Stimulated activated CD8-positive, alpha-beta memory T cell treated with anti-CD3 and anti-CD28 coated beads, Interleukin-12 subunit alpha, Interleukin-12 subunit beta, amount 100 ng/mL, for 1 hour (primary cell): Measurements from ENCODE around the gene EML1.
"Not testable (repeated sequence)": the region's sequence is repeated elsewhere in the genome, so short reads cannot be mapped to it uniquely, and the experiment has no call there.

Experiments
- DNase-seq: peaks from one replicate; pipeline ENCODE4 v3.0.0-alpha.2; 2020; ENCODE audit warnings: low read depth

EML1 gene

DNA sequence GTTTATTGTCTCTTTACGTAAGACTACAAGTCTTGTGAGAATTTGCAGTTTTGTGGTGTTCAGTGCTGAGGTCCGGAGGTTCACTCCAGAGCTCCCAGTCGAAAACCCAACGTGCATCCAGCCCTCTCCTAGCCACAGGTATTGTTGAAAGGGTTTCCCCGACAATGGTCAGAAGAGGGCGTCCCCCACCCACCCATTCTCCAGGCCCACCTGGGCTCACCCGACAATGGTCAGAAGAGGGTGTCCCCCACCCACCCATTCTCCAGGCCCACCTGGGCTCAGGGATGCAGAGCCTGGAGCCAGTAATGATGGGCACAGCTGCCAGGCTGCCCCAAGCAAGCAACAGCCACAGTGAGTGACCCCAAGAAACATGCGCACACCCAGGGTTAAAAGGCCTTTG is 145.2 kb downstream of the EML1 start:
- no peak for DNase-seq

DNA sequence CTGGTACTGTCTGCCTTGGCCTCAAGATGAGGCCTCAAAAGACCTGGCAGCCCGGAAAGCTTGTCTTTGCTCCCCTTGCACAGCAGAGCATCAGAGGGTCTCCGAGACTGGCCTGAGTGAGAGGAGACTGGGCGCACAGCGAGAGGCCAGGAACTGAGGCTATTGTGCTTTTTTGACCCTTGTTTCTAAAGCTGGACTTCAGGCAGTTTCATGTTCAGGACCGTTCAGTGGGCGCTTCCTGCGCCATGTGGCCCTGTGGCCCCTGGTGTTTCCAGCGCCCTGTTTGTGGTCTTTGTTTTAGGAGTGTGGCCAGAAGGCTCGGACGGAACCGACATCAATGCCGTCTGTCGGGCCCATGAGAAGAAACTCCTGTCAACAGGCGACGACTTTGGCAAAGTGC is 145.7 kb downstream of the EML1 start:
- no peak for DNase-seq

DNA sequence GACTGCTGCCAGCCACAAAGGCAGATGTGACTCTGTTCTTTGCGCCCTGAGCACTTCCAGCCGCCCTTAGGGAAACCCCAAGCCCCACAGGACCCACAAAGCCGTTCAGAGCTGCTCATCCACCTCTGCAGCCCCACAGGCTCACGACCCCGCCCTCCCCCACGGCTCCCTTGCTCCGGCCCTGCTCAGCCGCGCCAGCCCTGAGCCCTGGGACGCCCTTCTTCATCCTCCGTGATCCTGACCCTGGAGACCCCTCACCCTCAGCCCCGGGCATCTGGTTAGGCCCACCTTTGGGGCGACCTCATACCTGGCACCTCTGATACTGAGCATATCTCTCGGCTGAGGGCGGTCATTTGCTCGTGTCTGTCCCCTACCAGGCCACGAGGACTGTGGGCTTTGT is 146.2 kb downstream of the EML1 start:
- DNase-seq, result no peak

DNA sequence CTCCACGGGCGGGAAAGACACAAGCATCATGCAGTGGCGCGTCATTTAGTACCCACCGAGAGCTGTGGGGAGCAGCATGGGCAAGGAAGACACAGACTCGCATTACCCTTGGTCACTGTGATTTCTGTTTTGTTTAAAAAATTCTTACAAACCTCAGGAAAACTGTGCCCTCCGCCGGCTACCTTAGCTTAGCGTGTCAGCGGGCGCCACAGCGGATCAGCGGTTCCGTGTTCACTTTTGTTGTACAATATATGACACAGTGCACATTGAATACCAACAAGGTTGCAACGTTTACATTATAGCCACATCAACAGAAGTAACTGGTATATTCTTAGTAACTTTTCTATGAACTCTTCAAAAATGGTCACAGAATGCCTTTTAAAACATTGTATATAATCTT is 146.9 kb downstream of the EML1 start:
- DNase-seq, result no peak

DNA sequence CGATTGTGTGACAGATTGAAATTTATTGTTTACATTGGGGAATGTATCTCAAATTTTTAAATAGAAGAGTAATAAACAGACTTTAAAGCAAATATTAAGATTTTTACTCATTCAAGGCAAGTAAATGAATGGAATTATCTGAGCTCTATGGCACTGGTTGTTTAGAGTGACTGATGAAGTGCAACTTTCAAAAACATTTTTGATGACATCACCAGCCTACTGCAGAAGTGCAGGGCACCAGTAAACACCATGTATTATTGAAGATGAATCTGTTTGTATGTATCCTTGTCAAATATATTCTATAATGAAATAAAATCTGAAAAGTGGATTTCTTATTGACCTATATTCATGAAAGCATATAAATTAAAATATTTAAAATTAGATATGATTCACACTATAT is 148.0 kb downstream of the EML1 start:
- DNase-seq, result no peak

DNA sequence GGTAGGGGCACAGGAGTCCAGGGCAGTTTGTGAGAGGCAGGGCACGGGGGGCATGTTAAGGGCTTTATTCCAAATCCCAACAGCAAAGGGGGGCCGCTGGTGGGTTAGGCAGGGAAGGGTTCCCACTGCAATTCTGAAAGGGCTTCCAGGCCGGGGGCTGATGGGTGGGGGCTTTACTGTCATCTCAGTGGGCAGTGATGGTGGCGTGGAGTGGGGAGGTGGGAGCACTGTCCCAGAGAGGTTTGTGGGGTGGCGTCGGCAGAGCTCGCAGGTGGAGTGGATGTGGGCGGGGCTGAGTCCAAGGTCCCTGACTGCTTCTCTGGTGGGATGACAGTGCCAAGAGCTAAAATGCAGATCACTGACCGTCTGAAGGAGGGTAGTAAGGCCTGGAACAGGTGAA is 150.4 kb downstream of the EML1 start:
- no peak for DNase-seq

DNA sequence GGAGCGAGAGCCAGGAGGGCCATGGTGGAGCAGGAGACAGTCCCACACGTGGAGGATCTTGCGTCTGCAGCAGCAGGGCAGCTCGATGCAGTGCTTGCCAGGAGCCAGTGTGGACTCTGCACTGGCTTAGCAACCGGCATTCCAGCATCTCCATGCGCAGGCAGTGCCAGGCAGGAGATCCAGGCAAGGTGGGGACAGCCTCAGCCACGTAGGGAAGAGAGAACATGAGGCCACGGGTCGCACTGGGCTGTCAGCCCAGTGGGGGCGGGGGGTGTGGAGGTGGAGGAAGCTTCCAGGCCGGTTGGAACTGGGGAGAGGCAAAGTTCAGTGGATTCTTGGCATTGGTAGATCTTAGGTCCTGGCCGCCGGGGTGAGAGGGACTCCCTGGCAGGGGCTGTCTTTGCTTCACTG is 151.0 kb downstream of the EML1 start:
- DNase-seq, result no peak

DNA sequence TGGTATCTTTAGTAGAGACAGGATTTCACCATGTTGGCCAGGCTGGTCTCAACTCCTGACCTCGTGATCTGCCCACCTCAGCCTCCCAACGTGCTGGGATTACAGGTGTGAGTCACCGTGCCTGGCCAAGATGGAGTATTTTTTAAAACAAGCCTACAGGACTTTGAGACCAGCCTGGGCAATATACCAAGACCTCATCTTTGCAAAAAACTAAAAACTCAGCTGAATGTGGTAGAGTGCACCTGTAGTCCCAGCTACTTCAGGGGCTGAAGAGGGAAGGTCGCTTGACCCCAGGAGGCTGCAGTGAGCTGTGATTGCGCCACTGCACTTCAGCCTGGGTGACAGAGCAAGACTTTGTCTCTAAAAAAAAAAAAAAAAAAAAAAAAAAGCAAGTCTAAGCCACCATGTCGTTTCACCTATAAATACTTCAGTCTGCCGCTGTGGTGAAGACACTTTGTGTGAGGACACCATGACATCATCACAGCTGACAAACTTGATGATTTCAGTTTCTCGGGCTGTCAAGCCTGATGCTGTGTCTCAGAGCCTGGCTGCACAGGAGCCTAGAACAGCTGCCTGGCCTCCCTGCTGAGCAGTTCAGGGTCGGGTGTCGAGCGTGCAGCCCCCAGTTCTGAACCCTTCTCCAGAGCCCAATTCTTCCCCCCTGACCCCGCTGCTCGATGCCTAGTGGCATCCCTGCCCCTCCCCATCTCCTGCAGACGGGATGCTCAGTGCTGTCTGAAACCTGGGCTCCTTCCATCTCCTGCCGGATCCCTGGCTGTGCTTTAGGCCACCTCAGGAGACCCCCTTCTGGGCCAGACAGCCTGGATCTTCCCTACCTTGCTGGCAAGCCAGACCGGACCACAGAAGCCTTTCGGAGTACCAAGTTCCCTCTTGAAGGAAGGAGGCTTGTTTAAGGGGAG is 152.8 kb downstream of the EML1 start:
- DNase-seq, result no peak

DNA sequence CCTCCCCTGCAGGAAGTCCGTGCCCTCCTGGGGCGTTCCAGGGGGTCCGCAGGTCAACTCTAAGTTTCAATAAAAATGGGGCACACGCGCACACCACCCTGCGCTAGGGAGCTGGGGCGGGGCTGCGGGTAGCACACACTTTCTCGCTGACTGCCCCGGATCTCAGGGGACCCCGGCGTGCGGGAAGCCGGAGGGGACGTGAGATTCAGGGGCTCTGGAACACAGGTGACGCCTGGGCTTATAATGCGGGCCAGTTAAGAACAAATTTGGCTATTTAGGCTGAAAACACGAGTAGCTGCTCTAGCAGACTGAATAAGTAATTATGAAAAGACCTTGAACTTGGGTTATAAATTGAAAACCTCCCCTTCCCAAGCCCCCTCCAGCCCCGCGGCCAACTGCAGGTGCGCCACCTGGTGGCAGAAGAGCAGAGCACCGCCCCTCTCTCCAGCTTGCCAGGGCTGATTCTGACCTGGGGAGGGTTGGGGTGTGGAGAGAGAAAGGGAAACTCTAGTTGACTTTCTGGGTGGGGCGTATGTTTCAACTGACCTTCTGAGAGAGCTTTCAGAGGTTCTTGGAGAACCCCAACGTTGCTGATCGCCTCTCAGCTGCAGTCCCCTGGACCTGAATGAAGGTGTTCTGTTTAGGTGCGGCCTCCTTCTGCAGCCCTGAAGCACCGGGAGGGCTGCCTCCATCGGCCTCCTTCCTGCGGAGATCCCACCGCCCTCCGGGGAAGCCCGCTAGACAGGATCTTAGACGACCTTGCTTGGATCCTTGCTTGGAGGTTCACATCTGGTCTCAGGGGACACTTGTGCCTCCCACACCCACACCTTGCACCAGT is 153.7 kb downstream of the EML1 start:
- peak; percentile 39 for DNase-seq

DNA sequence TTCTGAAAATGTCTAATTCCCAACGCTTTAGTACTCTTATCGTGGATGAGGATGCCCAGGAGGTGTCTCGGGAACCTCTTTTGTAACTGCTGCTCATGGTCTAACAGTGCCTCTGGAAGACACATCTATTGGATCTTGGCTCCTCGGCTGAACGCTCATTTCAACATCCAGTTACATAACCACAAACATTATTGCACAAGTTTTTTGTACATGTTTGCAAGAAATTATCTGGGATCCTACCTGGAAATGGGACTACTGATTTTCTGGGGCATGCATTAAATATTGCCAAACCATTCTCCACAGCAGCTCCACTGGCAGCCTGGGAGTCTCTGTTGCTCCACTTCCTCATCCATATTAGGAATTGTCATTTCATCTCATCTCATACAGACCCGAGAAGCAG is 154.5 kb downstream of the EML1 start:
- no peak for DNase-seq

DNA sequence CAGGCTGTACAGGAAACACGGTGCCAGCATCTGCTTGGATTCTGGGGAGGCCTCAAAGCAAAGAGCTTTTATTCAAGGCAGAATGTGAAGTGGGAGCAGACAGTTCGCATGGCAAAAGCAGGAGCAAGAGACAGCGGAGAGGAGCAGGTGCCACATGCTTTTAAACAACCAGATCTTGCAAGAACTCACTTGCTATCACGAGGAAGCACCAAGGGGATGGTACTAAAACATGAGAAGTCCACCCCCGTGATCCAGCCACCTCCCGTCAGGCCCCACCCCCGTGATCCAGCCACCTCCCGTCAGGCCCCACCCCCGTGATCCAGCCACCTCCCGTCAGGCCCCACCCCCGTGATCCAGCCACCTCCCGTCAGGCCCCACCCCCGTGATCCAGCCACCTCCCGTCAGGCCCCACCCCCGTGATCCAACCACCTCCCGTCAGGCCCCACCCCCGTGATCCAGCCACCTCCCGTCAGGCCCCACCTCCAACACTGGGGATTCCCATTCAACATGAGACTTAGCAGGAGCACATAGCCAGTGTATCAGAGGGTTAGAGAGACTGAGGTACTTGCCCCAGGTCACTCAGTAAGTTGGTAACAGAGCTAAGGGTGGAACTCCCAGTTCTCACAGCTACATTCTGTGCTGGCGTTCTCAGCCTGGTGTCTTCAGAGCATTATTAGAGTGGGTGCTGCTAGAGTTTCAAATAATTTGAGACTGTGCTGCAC is 156.0 kb downstream of the EML1 start:
- not testable (repeated sequence) for DNase-seq

DNA sequence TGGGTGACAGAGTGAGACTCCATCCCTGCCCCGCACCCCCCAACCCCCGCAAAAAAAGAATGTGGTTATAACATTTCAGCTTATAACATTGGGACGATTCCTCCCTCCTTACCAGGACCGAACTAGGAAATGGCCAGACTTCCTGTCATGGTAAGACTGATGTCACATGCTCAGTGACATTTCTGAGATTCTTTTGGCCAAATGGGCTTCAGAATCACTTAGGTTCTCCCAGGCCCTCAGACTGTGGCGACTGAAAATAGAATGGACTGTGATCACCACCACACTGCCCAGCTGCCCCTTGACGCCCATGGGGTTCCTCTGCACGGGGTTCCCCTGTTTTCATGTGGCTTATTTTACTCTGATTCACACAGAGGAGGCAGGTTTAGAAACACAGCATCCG is 157.0 kb downstream of the EML1 start:
- DNase-seq, result no peak

DNA sequence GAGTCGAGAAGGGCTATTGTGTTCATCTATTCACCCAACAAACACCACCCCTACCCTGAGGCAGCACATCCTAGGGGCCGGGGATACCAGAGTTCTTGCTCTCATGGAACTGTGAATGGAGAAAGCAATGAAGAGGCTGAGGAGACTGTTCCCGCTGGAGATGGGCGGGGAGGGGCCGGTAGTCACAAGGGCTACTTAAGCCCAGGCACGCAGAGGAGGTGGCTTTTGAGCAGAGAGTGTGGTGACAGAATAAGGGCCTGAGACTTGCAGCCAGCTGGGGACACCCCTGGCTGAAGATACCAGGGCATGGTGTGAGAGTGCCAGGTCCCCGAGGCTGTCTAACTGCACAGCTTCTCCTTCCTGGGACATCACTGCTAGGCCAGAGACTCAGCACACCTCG is 157.9 kb downstream of the EML1 start:
- no peak for DNase-seq

DNA sequence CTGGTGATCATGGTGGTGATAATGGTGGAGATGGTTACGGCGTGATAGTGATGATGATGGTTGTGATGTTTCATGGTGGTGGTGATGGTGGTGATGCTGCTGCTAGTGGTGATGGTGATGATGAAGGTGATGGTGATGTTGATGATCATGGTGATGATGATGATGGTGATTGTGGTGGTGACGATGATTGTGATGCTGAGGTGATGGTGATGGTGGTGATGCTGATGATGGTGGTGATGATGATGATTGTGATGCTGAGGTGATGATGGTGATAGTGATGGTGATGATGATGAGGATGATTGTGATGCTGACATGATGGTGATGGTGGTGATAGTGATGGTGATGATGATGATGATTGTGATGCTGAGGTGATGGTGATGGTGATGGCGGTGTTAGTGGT is 158.8 kb downstream of the EML1 start:
- DNase-seq, result no peak

DNA sequence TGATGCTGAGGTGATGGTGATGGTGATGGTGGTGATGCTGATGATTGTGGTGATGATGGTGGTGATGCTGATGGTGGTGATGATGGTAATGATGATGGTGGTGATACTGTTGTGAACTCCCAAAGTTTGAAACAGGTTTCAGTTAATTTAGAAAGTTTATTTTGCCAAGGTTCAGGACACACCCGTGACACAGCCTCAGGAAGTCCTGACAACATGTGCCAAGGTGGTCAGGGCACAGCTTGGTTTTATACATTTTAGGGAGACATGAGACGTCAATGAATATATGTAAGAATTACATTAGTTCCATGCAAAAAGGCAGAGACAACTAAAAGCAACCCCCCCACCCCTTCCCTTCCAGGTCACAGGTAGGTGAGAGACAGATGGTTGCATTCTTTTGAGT is 159.2 kb downstream of the EML1 start:
- no peak for DNase-seq

DNA sequence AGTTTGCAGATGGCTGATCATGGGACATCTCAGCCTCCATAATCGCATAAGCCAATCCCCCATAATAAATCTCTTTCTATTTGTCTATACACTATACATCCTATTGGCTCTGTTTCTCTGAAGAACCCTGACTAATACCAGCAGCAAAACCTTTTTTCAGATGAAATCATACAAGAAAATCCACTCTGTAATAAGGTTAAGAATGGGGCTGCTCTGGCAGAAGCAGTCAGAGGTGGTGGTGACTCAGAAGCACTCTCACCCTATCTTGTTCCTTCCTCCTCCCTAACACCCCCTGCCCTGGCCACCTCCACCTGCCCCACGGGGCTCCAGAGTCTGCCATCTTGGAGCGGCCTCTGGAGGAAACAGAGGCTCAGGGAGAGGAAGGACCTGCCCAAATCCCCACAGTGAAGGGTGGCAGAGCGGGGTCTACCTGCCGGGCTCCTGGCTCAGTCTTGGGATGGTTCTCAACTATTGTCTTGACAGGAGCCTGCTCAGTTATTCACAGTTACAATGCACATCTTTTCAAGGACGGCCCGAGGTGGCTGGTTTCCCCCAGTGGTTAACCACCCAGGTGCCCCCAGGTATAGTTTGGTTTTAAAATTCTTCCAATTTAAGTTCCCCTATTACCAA is 162.7 kb downstream of the EML1 start:
- no peak for DNase-seq

DNA sequence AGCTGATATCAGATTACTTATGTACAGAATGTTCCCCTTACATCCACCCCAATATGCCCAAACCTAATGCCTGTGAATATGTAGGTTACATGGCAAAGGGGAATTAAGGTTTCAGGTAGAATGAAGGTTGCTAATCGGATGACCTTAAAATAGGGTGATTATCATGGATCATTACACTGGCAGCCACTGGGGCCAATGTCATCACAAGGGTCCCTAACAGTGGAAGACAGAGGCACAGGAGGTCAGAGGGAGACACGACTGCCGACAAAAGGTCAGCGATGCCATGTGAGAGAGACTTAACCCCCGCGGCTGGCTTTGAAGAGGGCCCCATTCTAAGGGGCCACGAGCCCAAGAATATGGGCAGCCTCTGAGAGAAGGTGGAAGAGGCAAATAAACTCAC is 165.2 kb downstream of the EML1 start:
- no peak for DNase-seq

DNA sequence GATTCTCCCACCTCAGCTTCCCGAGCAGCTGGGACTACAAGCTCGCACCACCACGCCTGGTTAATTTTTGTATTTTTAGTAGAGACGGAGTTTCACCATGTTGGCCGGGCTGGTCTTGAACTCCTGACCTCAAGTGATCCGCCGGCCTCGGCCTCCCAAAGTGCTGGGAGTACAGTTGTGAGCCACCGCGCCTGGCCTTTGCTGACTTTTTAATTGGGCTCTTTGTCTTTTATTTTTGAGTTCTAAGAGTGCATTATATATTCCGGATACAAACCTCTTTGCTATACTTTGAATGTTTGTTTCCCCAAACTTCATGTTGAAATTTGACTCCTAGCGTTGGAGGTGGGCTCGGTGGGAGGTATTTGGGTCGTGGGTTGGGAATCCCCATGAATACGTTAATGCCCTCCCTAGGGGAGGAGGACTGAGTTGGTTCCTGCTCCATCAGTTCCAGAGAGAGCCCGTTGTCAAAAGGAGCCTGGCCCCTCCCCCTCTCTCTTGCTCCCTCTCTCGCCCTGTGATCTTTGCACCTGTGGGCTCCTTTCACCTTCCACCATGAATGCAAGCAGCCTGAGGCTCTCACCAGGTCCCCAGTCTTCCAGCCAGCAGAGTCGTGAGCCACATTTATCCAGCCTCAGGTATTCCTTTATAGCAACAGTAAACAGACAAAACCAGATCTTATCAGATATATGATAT is 168.8 kb downstream of the EML1 start:
- DNase-seq, result no peak

DNA sequence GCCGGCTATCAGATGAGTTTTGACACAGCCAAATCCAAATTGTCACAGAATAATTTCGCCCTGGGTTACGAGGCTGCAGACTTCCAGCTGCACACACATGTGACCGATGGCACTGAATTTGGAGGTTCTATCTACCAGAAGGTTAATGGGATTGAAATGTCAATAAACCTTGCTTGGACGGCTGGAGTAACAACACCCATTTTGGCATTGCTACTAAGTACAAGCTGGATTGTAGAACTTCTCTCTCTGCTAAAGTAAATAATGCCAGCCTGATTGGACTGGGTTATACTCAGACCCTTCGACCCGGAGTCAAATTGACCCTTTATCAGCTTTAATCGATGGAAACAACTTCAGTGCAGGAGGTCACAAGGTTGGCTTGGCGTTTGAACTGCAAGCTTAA is 171.8 kb downstream of the EML1 start:
- DNase-seq, result no peak

DNA sequence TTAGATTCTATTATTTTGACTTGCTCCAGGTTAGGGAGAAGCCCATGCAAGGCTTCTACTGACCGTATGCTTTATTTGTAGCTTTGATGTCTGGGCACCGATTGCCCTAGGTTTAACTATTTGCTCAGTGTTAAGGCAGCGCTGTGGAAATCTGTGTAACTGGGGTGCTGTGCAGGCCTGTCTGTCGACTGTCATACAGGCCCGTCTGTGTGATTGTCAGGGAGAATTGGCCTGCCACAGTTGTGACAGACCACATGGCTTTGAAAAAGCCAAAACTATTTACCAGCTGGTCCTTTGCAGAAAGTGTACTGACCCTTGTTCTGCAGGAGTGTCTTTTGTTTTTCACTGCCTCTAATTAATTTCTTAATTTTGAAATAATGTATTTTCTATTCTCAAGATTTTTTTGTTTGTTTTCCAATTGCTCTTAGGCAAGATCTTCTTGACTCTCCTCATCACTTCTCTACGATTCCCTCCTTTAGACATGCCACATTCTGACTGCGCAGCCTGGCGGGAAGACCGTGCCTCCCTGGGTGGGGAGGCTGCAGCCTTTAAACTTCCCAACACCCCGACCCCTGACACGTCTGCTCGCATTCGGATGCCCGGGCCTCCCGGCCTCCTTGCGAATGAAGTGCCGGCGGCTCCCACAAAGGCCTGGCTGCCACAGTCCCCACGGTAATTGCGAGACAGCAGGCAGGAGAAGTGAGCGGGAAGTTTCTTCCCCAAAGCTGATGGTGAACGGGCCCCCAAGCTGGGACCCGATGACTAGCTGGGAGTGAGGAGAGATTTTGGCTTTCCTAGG is 173.0 kb downstream of the EML1 start:
- DNase-seq, result no peak

DNA sequence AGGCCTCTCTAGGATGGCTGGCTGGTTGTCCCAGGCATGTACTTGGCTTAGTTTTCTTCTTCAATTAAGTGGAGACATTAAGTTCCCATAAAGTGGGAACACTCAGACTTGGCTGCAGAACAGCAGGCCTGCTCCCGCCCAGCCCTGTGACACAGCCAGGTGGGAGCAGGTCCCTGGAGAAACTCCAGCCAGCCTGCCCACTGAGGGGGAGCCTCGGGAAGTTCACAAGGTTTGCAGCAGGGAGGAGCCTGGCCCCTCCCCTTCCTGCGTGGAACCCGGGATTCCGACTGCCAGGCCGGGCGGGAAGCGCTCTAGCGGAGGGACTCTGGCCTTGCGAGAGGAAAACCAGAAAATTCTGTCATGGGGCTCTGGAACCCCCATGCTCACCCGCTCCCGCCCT is 173.7 kb downstream of the EML1 start:
- no peak for DNase-seq
